Activated CD4-positive, alpha-beta T cell treated with anti-CD3 and anti-CD28 coated beads, Interleukin-2, amount 50 U/mL, for 1 hour (primary cell): Measurements from ENCODE around the gene EMX1.

Experiments used
- DNase-seq: peaks from one replicate; pipeline ENCODE4 v3.0.0-alpha.2; 2020

Gene EMX1

GRCh38 chr2:72945450-72946019 is 28.2 kb downstream of the EMX1 start:
- DNase-seq: no peak

GRCh38 chr2:72946466-72946865 is 29.1 kb downstream of the EMX1 start:
- DNase-seq: no peak

- no peak for DNase-seq
Measured at GRCh38 chr2:72947952-72948830, 30.9 kb downstream of the EMX1 start.

- no peak for DNase-seq
Measured at GRCh38 chr2:72949045-72949444, 31.7 kb downstream of the EMX1 start.

GRCh38 chr2:72949642-72950041 is 32.3 kb downstream of the EMX1 start:
- DNase-seq: no peak

GRCh38 chr2:72950558-72951255 is 33.4 kb downstream of the EMX1 start:
- DNase-seq: no peak

GRCh38 chr2:72951303-72952095 is 34.2 kb downstream of the EMX1 start:
- no peak for DNase-seq

- DNase-seq: no peak
Measured at GRCh38 chr2:72952110-72952823, 34.9 kb downstream of the EMX1 start.

- DNase-seq: no peak
Measured at GRCh38 chr2:72952961-72953360, 35.6 kb downstream of the EMX1 start.

- no peak for DNase-seq
Measured at GRCh38 chr2:72953528-72953927, 36.2 kb downstream of the EMX1 start.

- no peak for DNase-seq
Measured at GRCh38 chr2:72953976-72954375, 36.7 kb downstream of the EMX1 start.

- no peak for DNase-seq
Measured at GRCh38 chr2:72954376-72955227, 37.3 kb downstream of the EMX1 start.

GRCh38 chr2:72955228-72956049 is 38.1 kb downstream of the EMX1 start:
- DNase-seq: no peak

GRCh38 chr2:72956050-72956395 is 38.7 kb downstream of the EMX1 start:
- no peak for DNase-seq

GRCh38 chr2:72956936-72957335 is 39.6 kb downstream of the EMX1 start:
- no peak for DNase-seq

- DNase-seq: no peak
Measured at GRCh38 chr2:72958542-72959385, 41.4 kb downstream of the EMX1 start.

- DNase-seq: no peak
Measured at GRCh38 chr2:72959554-72959953, 42.2 kb downstream of the EMX1 start.

- no peak for DNase-seq
Measured at GRCh38 chr2:72959995-72960981, 43.0 kb downstream of the EMX1 start.
